H1 (cell line): ENCODE data around the gene ZNF429. TPM values are rescaled to one million over a fixed set of nuclear protein-coding genes. Genes with fewer than 3 reads are reported as not detected.

Experiments
- CTCF ChIA-PET: fragments of 300-600 bp; sonication (Branson Sonifier 250); formaldehyde crosslinking; loops from one replicate; lab custom pipeline; 2021; ENCODE audit not compliant: partially characterized antibody; lab: Charles Lee
- POLR2A ChIA-PET: fragments of 300-600 bp; sonication (Branson Sonifier 250); formaldehyde crosslinking; loops from one replicate; lab custom pipeline; 2021; ENCODE audit warnings: inconsistent platforms; ENCODE audit not compliant: partially characterized antibody; lab: Charles Lee
- DNase-seq, 2 experiments: peaks; one replicate each; pipeline versions ENCODE4 v3.0.0 to v3.0.0-alpha.2; 2010 to 2022; ENCODE audit warnings: low spot score in 2 of 2, low read depth in 1 of 2, mixed read lengths in 1 of 2
- FAIRE-seq: peaks from 2 replicates; lab custom pipeline; 2011; peaks lifted over from hg19 to GRCh38; lab: Jason Lieb, UNC
- H2AFZ ChIP-seq: 2 replicates; pipeline ENCODE4 v1.8.1; 2012; ENCODE audit warnings: low read length, inconsistent platforms
- H2AK5ac ChIP-seq: 2 replicates; pipeline ENCODE4 v1.6.1; 2013; ENCODE audit warnings: low read depth, low read length
- H2BK120ac ChIP-seq: replicated peaks from 2 replicates; pipeline ENCODE3; 2013; ENCODE audit warnings: low read depth, low read length, inconsistent platforms
- H2BK12ac ChIP-seq: 2 replicates; pipeline ENCODE4 v1.6.1; 2013; ENCODE audit warnings: low read depth, low read length
- H2BK15ac ChIP-seq: 2 replicates; pipeline ENCODE4 v1.6.1; 2013; ENCODE audit warnings: low read length
- H2BK20ac ChIP-seq: 2 replicates; pipeline ENCODE4 v1.6.1; 2013; ENCODE audit warnings: low read length
- H2BK5ac ChIP-seq: 2 replicates; pipeline ENCODE4 v1.6.1; 2013; ENCODE audit warnings: low read depth, low read length
- H3K14ac ChIP-seq: 2 replicates; pipeline ENCODE4 v1.6.1; 2013; ENCODE audit warnings: inconsistent platforms; ENCODE audit not compliant: insufficient read length
- H3K18ac ChIP-seq: 2 replicates; pipeline ENCODE4 v1.6.1; 2013; ENCODE audit warnings: low read length; ENCODE audit errors: extremely low read depth
- H3K23ac ChIP-seq: 2 replicates; pipeline ENCODE4 v1.6.1; 2013; ENCODE audit warnings: inconsistent platforms; ENCODE audit not compliant: insufficient read length
- H3K23me2 ChIP-seq: 2 replicates; pipeline ENCODE4 v1.6.1; 2013; ENCODE audit warnings: low read depth, low read length
- H3K27ac ChIP-seq: 2 replicates; pipeline ENCODE4 v1.6.1; 2011; ENCODE audit warnings: low read depth, low read length, inconsistent platforms
- H3K27me3 ChIP-seq, 4 experiments: replicated peaks in 1 of 4; 1 replicate in 1 of 4; 2 replicates in 3 of 4; pipeline versions ENCODE4 v1.6.1 to v1.8.1; 2011 to 2013; ENCODE audit warnings: low read length in 3 of 4, mild to moderate bottlenecking in 3 of 4, inconsistent platforms in 2 of 4, mixed read lengths in 2 of 4, moderate library complexity in 1 of 4; ENCODE audit not compliant: control insufficient read depth in 3 of 4, insufficient read depth in 3 of 4; ENCODE audit errors: extremely low read depth in 1 of 4
- H3K36me3 ChIP-seq, 4 experiments: 2 replicates each; pipeline versions ENCODE4 v1.6.1 to v1.8.1; 2011 to 2013; ENCODE audit warnings: mild to moderate bottlenecking in 4 of 4, low read length in 3 of 4, moderate library complexity in 2 of 4, control low read depth in 1 of 4, inconsistent platforms in 1 of 4; ENCODE audit not compliant: insufficient read depth in 4 of 4, control insufficient read depth in 2 of 4
- H3K4ac ChIP-seq: replicated peaks from 2 replicates; pipeline ENCODE3; 2013; ENCODE audit warnings: low read length, low read depth, mixed read lengths, inconsistent platforms; ENCODE audit not compliant: insufficient read length
- H3K4me1 ChIP-seq, 4 experiments: replicated peaks in 1 of 4; 1 replicate in 1 of 4; 2 replicates in 3 of 4; pipeline versions ENCODE4 v1.6.1 to v1.8.1; 2011 to 2013; ENCODE audit warnings: low read length in 3 of 4, inconsistent platforms in 2 of 4, mixed read lengths in 1 of 4; ENCODE audit not compliant: insufficient read depth in 4 of 4, control insufficient read depth in 3 of 4
- H3K4me2 ChIP-seq, 2 experiments: 2 replicates each; pipeline versions ENCODE4 v1.6.1 to v1.8.1; 2011 to 2013; ENCODE audit warnings: low read depth in 2 of 2, low read length in 2 of 2, control low read depth in 1 of 2, inconsistent platforms in 1 of 2, mild to moderate bottlenecking in 1 of 2; ENCODE audit not compliant: insufficient read depth in 1 of 2
- H3K4me3 ChIP-seq, 4 experiments: fragments of 200-600, 300-600 bp in 1 of 4; sonication (generic), shearing (Covaris generic), sonication (Bioruptor Twin) in 1 of 4; 2 replicates each; pipeline versions ENCODE4 v1.5.1 to v1.8.1; 2011 to 2016; ENCODE audit warnings: low read length in 4 of 4, low read depth in 3 of 4, control low read depth in 2 of 4, inconsistent platforms in 2 of 4, mild to moderate bottlenecking in 2 of 4, mixed read lengths in 1 of 4, moderate library complexity in 1 of 4; ENCODE audit not compliant: insufficient read depth in 2 of 4; ENCODE audit errors: extremely low read depth in 1 of 4
- H3K56ac ChIP-seq: replicated peaks from 2 replicates; pipeline ENCODE3; 2013; ENCODE audit warnings: low read depth, mild to moderate bottlenecking, mixed read lengths, low read length, inconsistent platforms; ENCODE audit not compliant: insufficient read length
- H3K79me1 ChIP-seq: 2 replicates; pipeline ENCODE4 v1.6.1; 2013; ENCODE audit warnings: low read depth, low read length, control low read depth
- H3K79me2 ChIP-seq, 2 experiments: 2 replicates each; pipeline versions ENCODE4 v1.6.1 to v1.8.1; 2012 to 2013; ENCODE audit warnings: low read length in 2 of 2, mild to moderate bottlenecking in 2 of 2, inconsistent platforms in 1 of 2; ENCODE audit not compliant: insufficient read depth in 2 of 2, control insufficient read depth in 1 of 2
- H3K9ac ChIP-seq, 4 experiments: replicated peaks in 1 of 4; 1 replicate in 1 of 4; 2 replicates in 3 of 4; pipeline versions ENCODE4 v1.6.1 to v1.8.1; 2011 to 2013; ENCODE audit warnings: low read depth in 3 of 4, low read length in 3 of 4, control low read depth in 2 of 4, mild to moderate bottlenecking in 2 of 4, moderate library complexity in 2 of 4, inconsistent platforms in 1 of 4; ENCODE audit errors: extremely low read depth in 1 of 4
- H3K9me3 ChIP-seq, 2 experiments: 2 replicates each; pipeline versions ENCODE4 v1.6.1 to v1.8.1; 2012 to 2013; ENCODE audit warnings: mild to moderate bottlenecking in 2 of 2, moderate library complexity in 2 of 2, control low read depth in 1 of 2, inconsistent platforms in 1 of 2, low read depth in 1 of 2, low read length in 1 of 2, mixed read lengths in 1 of 2; ENCODE audit not compliant: insufficient read depth in 2 of 2
- H4K20me1 ChIP-seq, 2 experiments: replicated peaks in 1 of 2; 2 replicates each; pipeline versions ENCODE3 to v1.8.1; 2011 to 2013; ENCODE audit warnings: inconsistent platforms in 2 of 2, low read length in 2 of 2, mild to moderate bottlenecking in 1 of 2; ENCODE audit not compliant: insufficient read depth in 2 of 2, control insufficient read depth in 1 of 2
- H4K5ac ChIP-seq: 2 replicates; pipeline ENCODE4 v1.6.1; 2013; ENCODE audit warnings: low read length, low read depth, mixed read lengths, inconsistent platforms; ENCODE audit not compliant: insufficient read length
- H4K8ac ChIP-seq: 2 replicates; pipeline ENCODE4 v1.8.0; 2013; ENCODE audit warnings: mild to moderate bottlenecking, moderate library complexity, low read length, inconsistent platforms; ENCODE audit not compliant: insufficient read depth; ENCODE audit errors: extremely low read depth
- H4K91ac ChIP-seq: replicated peaks from 2 replicates; pipeline ENCODE3; 2013; ENCODE audit warnings: low read length, mixed read lengths, inconsistent platforms; ENCODE audit not compliant: insufficient read length
- CBX8 ChIP-seq: fragments of 300-800, 300-1000 bp; sonication (generic); IDR thresholded peaks from 2 replicates; pipeline ENCODE4 v1.7.1; 2016; ENCODE audit warnings: low read depth, low read length, borderline replicate concordance
- EZH2 ChIP-seq: fragments of 200-600 bp; sonication (generic); IDR thresholded peaks from 2 replicates; pipeline ENCODE4 v1.7.1; 2012; ENCODE audit warnings: low read depth, mild to moderate bottlenecking, moderate library complexity, low read length, inconsistent platforms; ENCODE audit not compliant: severe bottlenecking
- WGBS, 2 experiments: shearing (Covaris generic) in 1 of 2; methylation state at CpG; one replicate each; pipeline versions ENCODE4 v1.1.6 to v1.1.7; 2013 to 2015; ENCODE audit warnings: low lambda C conversion rate in 2 of 2, mixed read lengths in 2 of 2, inconsistent platforms in 1 of 2, low coverage in 1 of 2, missing lambda C conversion rate in 1 of 2; ENCODE audit not compliant: insufficient replicate concordance in 2 of 2, insufficient coverage in 1 of 2, insufficient read length in 1 of 2; ENCODE audit errors: extremely low coverage in 1 of 2, missing lambda C conversion rate in 1 of 2; 5-methylcytosine and 5-hydroxymethylcytosine counted together
- polyA plus RNA-seq, 7 experiments: library from polyadenylated mRNA; depleted of rRNA in 3 of 7; stranded (reverse) in 5 of 7; unstranded in 2 of 7; fragments of >200 nt in 5 of 7; fragments of 200-250 nt in 2 of 7; gene quantifications; 1 replicate in 5 of 7; 2 replicates in 1 of 7; 4 replicates in 1 of 7; pipeline versions ENCODE4 v1.2.1 to v1.2.3, GENCODE V29; 2011 to 2013; ENCODE audit warnings: missing spikeins in 2 of 7, mixed read lengths in 2 of 7
- total RNA-seq: library from RNA; stranded (reverse); fragmentation: NEBNext Ultra II Directional; extraction: Animal tissue kit (Norgen Biotek cat#: 25700); gene quantifications from 2 replicates; pipeline ENCODE4 v1.2.1, GENCODE V29; 2021

ZNF429 gene
- total and polyA plus RNA-seq, 2 of the 8 experiments (the other 6 are each of a cell fraction or from before 2014, with no cell fraction given), result 10.9 to 15.0 TPM

DNA sequence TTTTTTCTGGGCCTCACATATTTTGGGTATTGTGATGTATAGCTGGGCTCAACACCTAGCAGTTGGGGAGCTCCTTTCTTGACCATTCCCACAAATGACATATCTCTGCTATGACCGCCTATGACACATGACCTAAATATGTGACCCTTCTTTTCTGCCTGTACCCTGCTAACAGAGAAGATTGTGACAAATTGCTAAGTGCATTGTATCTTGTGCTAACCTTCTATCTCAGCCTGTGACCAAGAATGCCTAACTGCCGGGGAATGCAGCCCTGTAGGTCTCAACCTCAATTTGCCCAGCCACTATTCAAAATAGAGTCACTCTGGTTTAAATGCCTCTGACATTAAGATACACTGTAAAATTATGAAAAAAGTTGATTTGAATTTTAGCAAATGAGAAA, 6.8 kb upstream of the ZNF429 start:
- H3K27ac ChIP-seq, result no peak overlapping the region
- POLR2A ChIA-PET, result no interaction called here
- TF ChIP-seq CBX8, result no peak
- no peak for TF ChIP-seq EZH2

More for the DNA sequence above, 6.8 kb upstream of the ZNF429 start:
- Histone ChIP-seq H2BK5ac (no peak overlapping the region), H3K4me3 (no peak overlapping the region), H4K8ac (no peak overlapping the region), H3K9me3 (no peaks in the 10 kb centered on the region), H3K79me2 (no peaks in the 10 kb centered on the region), H3K23ac (no peak overlapping the region), H3K36me3 (peaks cover 0 to 42% (median 12%) of the 10 kb centered on the region in 4 experiments; a peak in 4 of 8 replicates), H3K79me1 (no peaks in the 10 kb centered on the region), H3K23me2 (no peaks in the 10 kb centered on the region), H2AFZ (no peak overlapping the region), H3K27me3 (no peaks in the 10 kb centered on the region), H4K91ac (no peak overlapping the region), H3K14ac (no peak overlapping the region), H3K18ac (no peak overlapping the region), H3K4me2 (no peak overlapping the region), H2AK5ac (no peak overlapping the region), H2BK120ac (no peak overlapping the region), H3K4me1 (no peaks in the 10 kb centered on the region), H4K20me1 (no peaks in the 10 kb centered on the region), H4K5ac (no peak overlapping the region), H2BK12ac (no peak overlapping the region), H3K9ac (no peak overlapping the region), H2BK20ac (no peak overlapping the region), H2BK15ac (no peak overlapping the region), H3K4ac (no peak overlapping the region), H3K56ac (no peak overlapping the region)
- no peak for FAIRE-seq
- CTCF ChIA-PET, result interaction anchor here (2.6 kb wide), 1 partner anchor 15 kb away, joined by 10 read pairs; no protein-coding TSS in a partner anchor
- DNase-seq, result no peak
- WGBS, 2 experiments, result 66% methylated on average over 2 of the region's 2 CpGs; no CpG with 5 or more reads in 1 of the 2 experiments
